Lung (tissue), 12 donors: Measurements from ENCODE around the gene AQP6. TPM values are rescaled to one million over a fixed set of nuclear protein-coding genes. Genes with fewer than 3 reads are reported as not detected.
"Not testable (repeated sequence)": the region's sequence is repeated elsewhere in the genome, so short reads cannot be mapped to it uniquely, and the experiment has no call there.

Experiments
- ATAC-seq: fragments of 200-7000 bp; cut with Tn5 transposase; one replicate; pipeline ENCODE4 v1.9.1; 2020; ENCODE audit warnings: moderate number of reproducible peaks; ENCODE audit not compliant: insufficient read depth, low FRiP score
- DNase-seq, 3 donors: peaks; one replicate each; pipeline ENCODE4 v3.0.0-alpha.2; 2013 to 2017
- H3K27ac ChIP-seq, 2 donors: one replicate each; pipeline ENCODE4 v1.5.1; 2013; ENCODE audit warnings: mild to moderate bottlenecking in 2 of 2, moderate library complexity in 2 of 2, control low read depth in 1 of 2, inconsistent platforms in 1 of 2, low read depth in 1 of 2, low read length in 1 of 2
- H3K27me3 ChIP-seq, 3 donors: one replicate each; pipeline ENCODE4 v1.5.1; 2013; ENCODE audit warnings: low read length in 2 of 3; ENCODE audit not compliant: control insufficient read depth in 3 of 3, insufficient read depth in 3 of 3
- H3K36me3 ChIP-seq, 4 donors: one replicate each; pipeline ENCODE4 v1.5.1; 2013; ENCODE audit warnings: low read length in 4 of 4, mild to moderate bottlenecking in 1 of 4, moderate library complexity in 1 of 4; ENCODE audit not compliant: control insufficient read depth in 4 of 4, insufficient read depth in 4 of 4
- H3K4me1 ChIP-seq, 5 donors: one replicate each; pipeline ENCODE4 v1.5.1; 2013; ENCODE audit warnings: low read length in 5 of 5, mild to moderate bottlenecking in 2 of 5, moderate library complexity in 1 of 5; ENCODE audit not compliant: control insufficient read depth in 5 of 5, insufficient read depth in 5 of 5
- H3K4me3 ChIP-seq: one replicate; pipeline ENCODE4 v1.5.1; 2013; ENCODE audit warnings: mild to moderate bottlenecking, control low read depth, moderate library complexity
- H3K9ac ChIP-seq, 2 donors: one replicate each; pipeline ENCODE4 v1.5.1; 2013; ENCODE audit warnings: low read length in 2 of 2, control low read depth in 1 of 2; ENCODE audit not compliant: insufficient read depth in 1 of 2
- H3K9me3 ChIP-seq, 4 donors: one replicate each; pipeline ENCODE4 v1.5.1; 2013; ENCODE audit warnings: low read length in 3 of 4, mild to moderate bottlenecking in 1 of 4, moderate library complexity in 1 of 4; ENCODE audit not compliant: control insufficient read depth in 4 of 4, insufficient read depth in 3 of 4
- WGBS, 2 donors: extraction: QIAGEN DNeasy Blood & Tissue Kit; methylation state at CpG; one replicate each; pipeline ENCODE4 v1.1.7; 2013; 5-methylcytosine and 5-hydroxymethylcytosine counted together
- polyA plus RNA-seq, 2 donors: library from polyadenylated mRNA; stranded (reverse); fragments of 200-250 nt; gene quantifications; one replicate each; pipeline ENCODE4 v1.2.1, GENCODE V29; 2013
- total RNA-seq, 2 donors: library from RNA; depleted of rRNA in 1 of 2; stranded (reverse); fragments of >200 nt in 1 of 2; gene quantifications; one replicate each; pipeline ENCODE4 v1.2.1, GENCODE V29; 2014 to 2021
- TF ChIP-seq, protein P1 (sequence below): IDR thresholded peaks from 2 replicates; pipeline ENCODE4 v1.5.1; 2012; ENCODE audit warnings: mild to moderate bottlenecking; ENCODE audit errors: control extremely low read depth, extremely low read depth
- donor health status: control.
- donor health status: control.
- donor health status: Bipolar disorder and iron deficiency.
- donor health status: healthy.
- donor health status: DM: yes; HTN: yes; CAD: no.

Gene AQP6
- total and polyA plus RNA-seq, 4 donors = 0.03 to 0.40 (median 0.19) TPM

DNA sequence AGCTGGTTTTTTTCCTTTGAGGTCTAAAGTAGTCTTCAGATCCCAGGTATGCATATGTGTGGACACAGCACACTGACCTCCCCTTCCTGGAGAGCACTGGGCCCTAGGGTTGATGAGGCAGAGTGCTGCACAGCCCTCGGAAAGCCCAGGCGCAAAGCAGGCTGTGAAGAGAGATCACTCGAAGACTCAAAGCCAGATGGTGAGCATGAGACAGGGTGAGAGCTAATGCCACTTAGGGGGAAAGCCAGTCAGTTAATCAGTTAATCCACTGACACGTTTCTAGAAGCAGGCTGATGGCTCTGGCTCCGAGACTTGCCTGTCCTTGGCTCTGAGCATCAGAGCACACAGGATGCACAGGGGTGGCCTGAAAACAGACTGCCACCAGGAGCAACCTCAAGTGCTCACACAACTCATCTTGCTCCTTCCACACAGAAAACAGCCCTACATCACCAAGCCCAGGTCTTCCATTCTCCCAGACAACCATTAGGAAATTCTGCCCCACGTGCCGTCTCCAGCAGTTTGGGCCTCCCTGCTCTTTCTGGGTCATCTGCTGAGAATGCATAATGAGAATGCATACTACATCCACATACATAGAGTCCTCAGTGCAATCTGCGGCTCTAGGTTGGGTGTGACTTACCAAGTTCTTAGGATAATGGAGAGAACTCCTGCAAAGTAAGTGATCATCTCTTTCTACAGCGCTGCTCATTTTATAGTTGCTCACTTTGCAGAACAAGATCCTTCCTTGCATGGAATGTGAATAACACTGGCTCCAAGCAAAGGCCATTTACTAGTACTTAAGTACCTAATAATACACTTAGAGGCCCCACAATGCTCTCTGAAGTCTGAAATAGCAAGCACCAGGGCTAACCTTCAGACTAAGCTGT is 12.0 kb downstream of the AQP6 start:
- peaks cover 4 to 14% (median 7%) of the 10 kb centered on the region in 5 donors for H3K4me1 ChIP-seq
- no peak for ATAC-seq
- H3K27me3 ChIP-seq = no peaks in the 10 kb centered on the region
- WGBS, 2 donors = 85 to 90% methylated on average over 9 of the region's 9 CpGs
- H3K9ac ChIP-seq = no peak overlapping the region
- peaks cover 0 to 8% (median under 1%) of the 10 kb centered on the region in 4 donors for H3K36me3 ChIP-seq
- no peak overlapping the region for H3K4me3 ChIP-seq
- H3K9me3 ChIP-seq = no peaks in the 10 kb centered on the region
- TF ChIP-seq, protein P1, sequence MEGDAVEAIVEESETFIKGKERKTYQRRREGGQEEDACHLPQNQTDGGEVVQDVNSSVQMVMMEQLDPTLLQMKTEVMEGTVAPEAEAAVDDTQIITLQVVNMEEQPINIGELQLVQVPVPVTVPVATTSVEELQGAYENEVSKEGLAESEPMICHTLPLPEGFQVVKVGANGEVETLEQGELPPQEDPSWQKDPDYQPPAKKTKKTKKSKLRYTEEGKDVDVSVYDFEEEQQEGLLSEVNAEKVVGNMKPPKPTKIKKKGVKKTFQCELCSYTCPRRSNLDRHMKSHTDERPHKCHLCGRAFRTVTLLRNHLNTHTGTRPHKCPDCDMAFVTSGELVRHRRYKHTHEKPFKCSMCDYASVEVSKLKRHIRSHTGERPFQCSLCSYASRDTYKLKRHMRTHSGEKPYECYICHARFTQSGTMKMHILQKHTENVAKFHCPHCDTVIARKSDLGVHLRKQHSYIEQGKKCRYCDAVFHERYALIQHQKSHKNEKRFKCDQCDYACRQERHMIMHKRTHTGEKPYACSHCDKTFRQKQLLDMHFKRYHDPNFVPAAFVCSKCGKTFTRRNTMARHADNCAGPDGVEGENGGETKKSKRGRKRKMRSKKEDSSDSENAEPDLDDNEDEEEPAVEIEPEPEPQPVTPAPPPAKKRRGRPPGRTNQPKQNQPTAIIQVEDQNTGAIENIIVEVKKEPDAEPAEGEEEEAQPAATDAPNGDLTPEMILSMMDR = no peak
- no peak overlapping the region for H3K27ac ChIP-seq
- no peak for DNase-seq

DNA sequence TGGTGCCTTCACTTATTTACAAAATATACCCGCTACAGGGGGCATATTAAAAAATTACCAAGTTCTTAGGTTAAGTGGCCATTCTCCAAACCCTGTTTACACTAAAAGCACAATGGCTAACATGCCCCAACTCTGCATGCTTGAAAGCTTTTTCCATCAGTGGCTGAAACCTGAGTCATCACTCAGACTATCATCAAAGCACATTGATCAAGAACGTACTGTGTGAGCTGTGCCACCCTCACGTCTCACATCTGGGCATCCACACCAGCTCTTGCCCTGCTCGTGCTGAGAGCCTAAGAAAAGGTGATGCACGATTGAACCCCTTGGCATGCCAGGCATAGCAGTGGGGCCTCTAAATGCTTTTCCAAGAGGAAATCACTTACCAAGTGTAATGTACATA is 13.2 kb downstream of the AQP6 start:
- no peak overlapping the region for H3K4me3 ChIP-seq
- DNase-seq = no peak
- no peaks in the 10 kb centered on the region for H3K9me3 ChIP-seq
- H3K4me1 ChIP-seq = peaks cover 4 to 14% (median 7%) of the 10 kb centered on the region in 5 donors
- no peaks in the 10 kb centered on the region for H3K27me3 ChIP-seq
- no peak overlapping the region for H3K27ac ChIP-seq
- no peak overlapping the region for H3K9ac ChIP-seq
- ATAC-seq = no peak
- H3K36me3 ChIP-seq = peaks cover 0 to 11% (median 5%) of the 10 kb centered on the region in 4 donors
- WGBS, 2 donors = 89 to 91% methylated on average over 5 of the region's 5 CpGs
- TF ChIP-seq, protein P1 = no peak

DNA sequence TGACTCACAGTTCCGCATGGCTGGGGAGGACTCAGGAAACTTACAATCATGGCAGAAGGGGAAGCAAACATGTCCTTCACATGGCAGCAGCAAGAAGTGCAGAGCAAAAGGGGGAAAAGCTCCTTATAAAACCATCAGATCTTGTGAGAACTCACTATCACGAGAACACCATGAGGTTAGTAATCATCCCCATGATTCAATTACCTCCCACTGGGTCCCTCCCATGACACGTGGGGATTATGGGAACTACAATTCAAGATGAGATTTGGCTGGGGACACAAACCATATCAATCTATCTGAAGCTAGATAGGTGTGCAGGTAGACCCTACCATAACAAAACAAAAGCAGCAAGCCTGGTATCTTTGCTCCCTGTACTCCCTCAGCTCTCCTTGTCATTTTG is 13.7 kb downstream of the AQP6 start:
- not testable (repeated sequence) for H3K9ac ChIP-seq, H3K27ac ChIP-seq, H3K9me3 ChIP-seq, DNase-seq, H3K4me3 ChIP-seq, H3K27me3 ChIP-seq, ATAC-seq
- WGBS, 2 donors = 81 to 93% methylated on average over 3 of the region's 3 CpGs
- peaks cover 4 to 14% (median 7%) of the 10 kb centered on the region in 5 donors for H3K4me1 ChIP-seq
- peaks cover 0 to 11% (median 5%) of the 10 kb centered on the region in 4 donors for H3K36me3 ChIP-seq

DNA sequence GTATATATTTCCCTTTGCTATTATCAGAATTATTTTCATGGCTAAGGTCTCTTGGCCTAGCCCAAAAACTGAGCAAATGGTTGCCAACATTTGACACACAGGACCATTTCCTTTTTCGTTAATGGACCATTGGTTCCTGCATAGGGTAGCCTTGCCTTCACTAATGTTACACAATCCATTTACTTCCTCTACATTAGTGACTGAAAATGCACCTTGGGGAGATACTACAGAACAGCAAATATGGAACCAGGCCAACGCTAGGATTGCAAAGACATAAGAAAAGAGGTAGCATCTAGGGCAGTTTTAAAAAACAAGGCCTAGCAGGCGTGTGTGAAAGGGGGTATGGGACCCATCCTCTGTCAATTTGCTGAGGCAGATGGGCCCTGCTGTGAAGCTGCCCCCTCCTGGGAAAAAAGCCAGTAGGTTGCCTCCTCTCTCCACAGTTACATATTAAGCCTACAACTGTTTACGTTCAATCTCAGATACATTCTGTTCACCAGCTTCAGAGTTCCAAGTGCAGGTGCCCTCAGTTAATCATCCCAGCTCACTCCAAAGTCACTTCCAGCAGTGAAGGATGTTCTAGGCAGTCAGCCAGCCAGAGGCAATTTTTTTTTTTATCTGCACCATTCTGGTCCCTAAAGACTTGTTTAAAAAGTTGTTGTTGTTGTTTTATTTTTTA is 15.0 kb downstream of the AQP6 start:
- peaks cover 4 to 14% (median 7%) of the 10 kb centered on the region in 5 donors for H3K4me1 ChIP-seq
- peaks cover 0 to 19% (median 11%) of the 10 kb centered on the region in 4 donors for H3K36me3 ChIP-seq
- no peak for DNase-seq
- TF ChIP-seq, protein P1 = no peak
- no peak overlapping the region for H3K27ac ChIP-seq
- 48 to 64% methylated on average over 4 of the region's 4 CpGs for WGBS, 2 donors
- no peaks in the 10 kb centered on the region for H3K9me3 ChIP-seq
- no peak overlapping the region for H3K4me3 ChIP-seq
- H3K9ac ChIP-seq = no peak overlapping the region
- no peaks in the 10 kb centered on the region for H3K27me3 ChIP-seq
- ATAC-seq = no peak

DNA sequence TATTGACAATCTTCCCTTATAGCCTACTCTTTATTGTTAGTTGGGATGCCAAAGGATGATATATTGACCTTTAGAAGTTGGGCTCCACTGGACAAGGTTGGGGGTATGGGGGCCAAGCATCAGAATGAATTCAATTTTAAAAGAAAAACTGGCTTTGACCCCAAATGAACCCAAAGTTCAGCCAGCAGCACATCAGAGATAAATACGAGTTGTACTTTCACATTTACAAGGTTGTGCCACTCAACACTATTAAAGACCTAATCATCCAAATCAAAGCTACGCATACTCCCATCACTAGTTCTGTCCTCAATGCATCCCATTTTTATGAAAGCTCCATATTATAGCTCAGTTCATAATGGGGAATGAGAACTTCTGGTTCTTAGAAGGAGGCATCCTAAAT is 16.7 kb downstream of the AQP6 start:
- not testable (repeated sequence) for H3K4me1 ChIP-seq, H3K27me3 ChIP-seq, H3K27ac ChIP-seq, H3K9me3 ChIP-seq, DNase-seq, ATAC-seq, H3K9ac ChIP-seq, H3K4me3 ChIP-seq
- peaks cover 0 to 26% (median 13%) of the 10 kb centered on the region in 4 donors for H3K36me3 ChIP-seq
- WGBS, 2 donors = 96 to 100% methylated on average over 2 of the region's 2 CpGs
